IPS-NIHi7 (cell line): ENCODE data around the gene SNAI3.
"Not testable (repeated sequence)": the region's sequence is repeated elsewhere in the genome, so short reads cannot be mapped to it uniquely, and the experiment has no call there.

Experiments used
- DNase-seq: peaks from one replicate; pipeline ENCODE4 v3.0.0; 2012; ENCODE audit warnings: mixed read lengths; ENCODE audit errors: extremely low spot score

SNAI3 gene

GRCh38 chr16:88669980-88670379, 16.3 kb downstream of the SNAI3 start:
- DNase-seq, result no peak

GRCh38 chr16:88669493-88669892, 16.8 kb downstream of the SNAI3 start:
- DNase-seq, result not testable (repeated sequence)

DNA sequence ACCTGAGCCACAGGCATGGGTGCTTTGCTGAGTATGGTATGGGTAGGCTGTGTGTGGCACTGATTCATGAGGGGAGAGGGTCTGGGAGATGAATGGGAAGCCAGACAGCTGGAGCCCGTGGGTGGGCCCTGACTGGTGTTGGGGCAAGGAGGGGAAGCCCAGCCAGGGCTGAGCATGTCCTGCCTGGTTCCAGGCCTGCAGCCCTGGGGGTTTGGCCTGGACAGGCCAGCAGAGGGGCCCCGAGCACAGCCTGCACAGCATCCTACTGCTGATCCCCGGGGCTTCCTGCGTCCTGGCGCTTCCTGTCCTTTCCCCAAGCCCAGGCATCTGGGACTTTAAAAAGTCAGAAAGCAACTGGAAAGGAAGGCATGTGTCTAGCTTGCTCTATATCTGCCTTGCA, 18.8 kb downstream of the SNAI3 start:
- DNase-seq, result no peak

DNA sequence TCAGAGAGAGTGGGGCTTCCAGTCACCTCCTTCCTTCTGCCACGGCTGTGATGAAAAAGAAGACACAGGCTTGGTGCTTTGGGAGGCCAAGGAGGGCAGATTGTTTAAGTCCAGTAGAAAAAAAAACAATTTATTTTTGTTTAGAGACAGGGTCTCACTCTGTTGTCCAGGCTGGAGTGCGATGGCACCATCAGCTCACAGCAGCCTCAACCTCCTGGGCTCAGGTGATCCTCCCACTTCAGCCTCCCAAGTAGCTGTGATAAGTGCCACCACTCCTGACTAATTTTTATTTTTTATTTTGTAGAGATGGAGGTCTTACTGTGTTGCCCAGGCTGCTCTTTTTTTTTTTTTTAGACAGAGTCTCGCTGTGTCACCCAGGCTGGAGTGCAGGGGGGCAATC, 20.7 kb downstream of the SNAI3 start:
- DNase-seq, result no peak

- no peak for DNase-seq
Measured at GRCh38 chr16:88665148-88665547, 21.2 kb downstream of the SNAI3 start.

GRCh38 chr16:88662843-88663606, 23.3 kb downstream of the SNAI3 start, which contains the start of gene MVD:
MVD (minus strand) TSS chr16:88663091; CDS start chr16:88663080, 11 bp downstream.
- peak; percentile 100 for DNase-seq

- DNase-seq, result no peak
Measured at GRCh38 chr16:88662222-88662842, 24.0 kb downstream of the SNAI3 start.

DNA sequence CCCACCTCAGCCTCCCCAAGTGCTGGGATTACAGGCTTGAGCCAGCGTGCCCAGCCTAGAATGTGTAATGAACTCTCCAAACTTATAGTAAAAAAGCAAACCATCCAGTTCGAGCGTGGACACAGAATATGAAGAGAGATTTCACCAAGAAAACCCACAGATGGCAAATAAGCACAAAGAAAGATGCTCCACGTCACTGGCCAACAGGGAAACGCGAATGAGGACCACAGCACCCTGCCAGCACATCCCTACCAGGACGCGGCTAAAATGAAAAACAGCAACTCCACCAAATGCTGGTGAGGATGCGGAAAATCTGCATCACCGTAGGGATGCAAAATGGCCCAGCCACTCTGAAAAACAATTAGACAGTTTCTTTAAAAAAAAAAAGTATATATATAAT, 24.8 kb downstream of the SNAI3 start:
- no peak for DNase-seq

GRCh38 chr16:88659160-88659559, 27.1 kb downstream of the SNAI3 start:
- no peak for DNase-seq

- DNase-seq, result no peak
Measured at GRCh38 chr16:88658714-88659113, 27.6 kb downstream of the SNAI3 start.

DNA sequence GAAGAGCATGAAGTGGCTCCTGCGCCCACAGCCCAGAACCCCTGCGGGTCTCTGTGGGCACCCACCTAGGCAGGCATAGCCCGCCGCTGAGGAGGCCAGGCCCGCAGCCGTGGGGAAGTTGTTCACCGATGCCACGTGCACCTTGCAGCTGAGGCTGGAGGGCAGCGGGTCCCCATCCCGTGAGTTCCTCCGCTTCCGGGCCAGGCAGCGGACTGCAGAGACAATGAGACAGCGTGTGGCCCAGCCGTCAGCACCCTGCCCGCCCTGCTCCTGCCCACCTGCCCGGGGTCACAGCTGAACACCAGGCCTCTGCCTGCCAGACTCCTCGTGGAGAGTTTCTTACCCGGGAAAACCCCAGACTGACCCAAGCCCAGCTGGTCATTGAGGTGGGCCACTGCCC, 28.9 kb downstream of the SNAI3 start:
- no peak for DNase-seq

GRCh38 chr16:88656291-88656980, 29.9 kb downstream of the SNAI3 start:
- no peak for DNase-seq

DNA sequence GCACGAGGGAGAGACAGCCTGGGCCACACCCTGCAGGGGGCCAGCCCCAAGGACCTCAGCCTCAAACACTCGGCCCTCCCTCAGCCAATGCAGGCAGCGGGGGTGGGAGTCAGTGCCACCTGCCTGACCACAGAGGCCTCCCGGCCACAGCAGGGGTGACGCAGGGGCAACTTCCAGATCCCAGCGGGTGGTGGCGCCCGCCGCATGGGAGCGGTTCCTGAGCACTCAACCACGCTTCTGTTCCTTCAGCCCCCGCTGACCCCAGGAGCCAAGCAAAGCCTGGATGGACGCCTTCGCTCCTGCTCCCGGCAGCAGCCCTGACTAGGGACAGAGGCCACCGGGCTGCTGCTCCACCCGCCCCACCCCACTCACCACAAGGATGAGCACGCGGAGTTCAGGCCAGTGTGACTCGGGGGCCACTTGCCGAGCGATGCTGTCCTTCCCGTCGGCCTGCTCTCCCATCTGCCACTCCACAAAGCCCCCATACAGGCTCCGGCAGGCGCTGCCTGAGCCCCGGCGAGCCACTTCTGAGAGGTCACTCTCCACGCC, 30.5 kb downstream of the SNAI3 start:
- DNase-seq, result no peak

- DNase-seq, result no peak
Measured at GRCh38 chr16:88655053-88655732, 31.1 kb downstream of the SNAI3 start.

DNA sequence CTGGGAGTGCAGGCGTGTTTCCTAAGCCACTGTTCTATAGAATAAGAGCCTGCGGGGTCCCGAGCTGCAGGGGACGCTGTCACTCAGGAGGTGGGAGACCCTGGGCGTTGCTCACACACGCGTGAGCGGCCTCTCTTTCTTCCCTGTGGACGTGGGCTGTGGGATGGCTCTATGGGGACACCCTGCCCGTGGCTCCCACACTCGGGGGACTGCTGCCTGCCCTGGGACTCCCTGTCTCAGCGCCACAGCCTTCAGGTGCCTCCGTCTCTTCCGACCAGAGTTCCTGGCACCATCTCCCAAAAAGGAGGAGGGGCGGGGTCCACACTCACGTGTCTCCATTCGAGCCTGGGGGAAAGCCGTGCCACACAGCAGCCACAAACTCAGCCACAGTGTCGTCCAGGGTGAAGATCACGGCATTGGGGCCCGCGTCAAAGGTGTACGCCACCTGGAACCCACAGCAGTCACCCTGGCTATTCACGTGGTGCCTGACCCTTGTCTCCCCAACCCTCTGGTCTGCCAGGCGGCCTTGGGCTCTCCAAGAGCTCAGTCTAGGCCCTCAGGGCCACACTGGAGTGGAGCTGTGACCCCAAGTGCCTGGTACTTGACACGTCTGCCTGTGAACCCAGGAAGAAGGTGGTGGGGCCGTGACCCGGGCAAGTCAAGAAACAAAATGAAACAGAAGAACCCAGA, 31.8 kb downstream of the SNAI3 start:
- no peak for DNase-seq

DNA sequence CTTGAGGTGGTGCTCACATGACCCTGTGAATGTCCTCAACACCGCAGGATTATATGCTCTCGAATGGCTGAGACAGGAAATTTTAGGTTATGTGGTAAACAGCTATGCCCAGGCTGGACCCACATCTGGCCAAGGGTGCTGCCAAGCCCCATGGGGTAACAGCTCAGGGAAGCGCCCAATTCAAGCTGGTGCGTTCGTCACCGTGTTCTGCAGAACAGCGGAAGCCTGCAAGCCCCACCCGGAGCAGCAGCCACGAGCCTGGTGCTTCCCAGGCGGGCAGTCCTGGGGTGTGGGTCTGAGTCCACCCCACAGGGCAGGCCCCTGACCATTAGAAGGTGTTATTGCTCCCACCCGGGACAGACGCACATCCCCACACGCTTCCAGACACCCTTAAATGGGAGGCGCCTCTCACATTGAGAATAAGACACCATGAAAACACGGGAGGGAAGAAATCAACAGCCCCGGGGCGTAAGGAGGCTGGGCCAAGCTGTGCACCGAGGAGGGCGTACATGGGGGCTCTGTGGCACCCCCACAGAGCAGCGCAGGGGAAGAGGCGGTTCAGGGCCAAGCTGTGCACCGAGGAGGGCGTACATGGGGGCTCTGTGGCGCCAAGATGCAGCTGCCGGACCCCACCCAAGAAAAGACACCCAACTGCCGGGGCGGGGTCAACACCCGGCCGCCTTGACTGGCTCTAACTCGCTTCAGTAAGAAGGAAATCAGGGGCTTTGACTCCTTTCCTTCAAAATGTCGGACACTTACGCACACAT, 32.5 kb downstream of the SNAI3 start:
- DNase-seq, result no peak

GRCh38 chr16:88653101-88653500, 33.2 kb downstream of the SNAI3 start:
- DNase-seq, result no peak

- DNase-seq, result no peak
Measured at GRCh38 chr16:88652762-88653063, 33.6 kb downstream of the SNAI3 start.

GRCh38 chr16:88651989-88652761, 34.1 kb downstream of the SNAI3 start:
- no peak for DNase-seq
